ENCODE measurements around the gene GOLGA1.
A peak's percentile ranks its signal among the peaks of the same experiment; 100 is the strongest.
"Not testable (repeated sequence)": the region's sequence is repeated elsewhere in the genome, so short reads cannot be mapped to it uniquely, and the experiment has no call there.

Gene GOLGA1

DNA sequence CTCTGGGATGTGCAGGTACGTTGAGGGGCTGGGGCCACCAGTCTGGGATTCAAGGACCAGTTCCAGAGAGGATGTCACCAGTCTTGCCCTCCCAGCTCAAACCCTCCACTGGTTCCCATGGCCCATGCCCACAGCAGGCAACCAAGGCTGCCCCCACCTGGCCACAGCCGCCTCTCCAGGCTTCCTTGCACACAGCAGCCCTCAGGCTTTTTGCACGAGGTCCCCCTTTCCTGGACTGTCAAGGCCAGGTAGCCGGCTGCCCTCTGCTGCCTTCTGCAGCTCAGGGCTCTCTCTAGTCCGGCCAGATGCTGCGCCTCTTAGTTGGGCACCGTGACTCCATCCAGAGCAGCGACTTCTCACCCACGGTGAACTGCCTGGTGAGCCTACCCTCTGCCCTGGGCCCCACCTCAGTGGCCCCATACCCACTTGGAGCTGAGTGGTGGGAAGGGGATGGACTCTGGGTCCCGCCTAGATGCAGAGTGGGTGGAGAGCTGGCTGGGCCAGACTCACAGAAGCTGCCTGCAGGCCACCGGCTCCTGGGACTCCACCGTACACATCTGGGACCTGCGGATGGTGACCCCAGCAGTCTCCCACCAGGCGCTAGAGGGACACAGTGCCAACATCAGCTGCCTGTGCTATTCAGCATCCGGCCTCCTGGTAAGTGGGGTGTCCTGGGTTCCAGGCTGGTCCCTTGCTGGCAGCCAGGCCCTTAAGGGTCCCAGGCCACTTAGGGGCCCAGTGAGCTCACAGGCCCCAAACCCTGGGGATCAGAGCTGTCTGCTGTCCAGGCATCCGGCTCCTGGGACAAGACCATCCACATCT lies 84.7 kb downstream of the GOLGA1 start:
- no peak for DNase-seq

DNA sequence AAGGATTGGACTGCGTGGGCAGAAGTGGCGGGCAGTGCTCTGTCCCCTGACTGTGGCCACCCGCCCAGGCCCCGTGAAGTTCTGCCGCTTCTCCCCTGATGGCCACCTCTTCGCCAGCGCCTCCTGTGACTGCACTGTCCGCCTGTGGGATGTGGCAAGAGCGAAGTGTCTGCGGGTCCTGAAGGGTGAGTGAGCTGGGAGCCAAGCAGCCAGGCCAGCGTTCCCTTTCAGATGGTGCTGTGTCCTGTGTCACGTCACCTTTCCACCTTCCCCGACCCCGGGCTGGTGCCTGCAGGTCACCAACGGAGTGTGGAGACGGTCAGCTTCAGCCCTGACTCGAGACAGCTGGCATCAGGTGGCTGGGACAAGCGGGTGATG lies 85.3 kb downstream of the GOLGA1 start:
- no peak for DNase-seq

DNA sequence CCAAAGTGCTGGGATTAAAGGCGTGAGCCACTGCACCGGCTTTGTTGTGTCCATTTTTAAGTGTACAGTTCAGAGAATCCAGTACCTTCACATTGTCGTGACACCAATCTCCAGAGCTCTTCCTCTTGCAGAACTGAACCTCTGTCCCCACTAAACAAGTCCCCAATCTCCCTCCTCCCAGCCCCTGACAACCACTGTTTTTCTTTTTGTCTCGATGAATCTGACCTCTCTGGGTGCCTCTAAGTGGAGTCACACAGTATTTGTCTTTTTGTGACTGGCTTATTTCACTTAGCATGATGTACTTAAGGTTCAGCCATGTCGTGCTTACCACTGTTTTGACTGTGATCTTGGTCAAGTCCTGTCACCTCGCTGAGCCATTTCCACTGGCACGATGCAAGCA lies 86.1 kb downstream of the GOLGA1 start:
- DNase-seq, result no peak

DNA sequence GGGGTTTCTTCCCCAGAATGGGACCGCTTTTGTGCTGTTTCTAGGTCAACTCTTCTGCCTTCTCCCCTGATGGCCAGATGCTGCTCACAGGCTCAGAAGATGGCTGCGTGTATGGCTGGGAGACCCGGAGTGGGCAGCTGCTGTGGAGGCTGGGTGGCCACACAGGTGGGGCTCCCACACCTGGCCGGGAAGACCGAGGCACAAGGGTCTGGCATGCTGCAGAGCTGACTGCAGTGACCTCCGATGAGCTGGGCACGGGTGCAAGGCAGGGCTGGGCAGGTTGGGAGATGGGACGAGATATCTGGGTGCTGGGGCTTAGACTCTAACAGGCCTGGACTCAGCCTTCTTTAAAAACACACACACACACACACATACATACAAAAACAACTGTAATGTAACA lies 86.7 kb downstream of the GOLGA1 start:
- DNase-seq, result no peak

DNA sequence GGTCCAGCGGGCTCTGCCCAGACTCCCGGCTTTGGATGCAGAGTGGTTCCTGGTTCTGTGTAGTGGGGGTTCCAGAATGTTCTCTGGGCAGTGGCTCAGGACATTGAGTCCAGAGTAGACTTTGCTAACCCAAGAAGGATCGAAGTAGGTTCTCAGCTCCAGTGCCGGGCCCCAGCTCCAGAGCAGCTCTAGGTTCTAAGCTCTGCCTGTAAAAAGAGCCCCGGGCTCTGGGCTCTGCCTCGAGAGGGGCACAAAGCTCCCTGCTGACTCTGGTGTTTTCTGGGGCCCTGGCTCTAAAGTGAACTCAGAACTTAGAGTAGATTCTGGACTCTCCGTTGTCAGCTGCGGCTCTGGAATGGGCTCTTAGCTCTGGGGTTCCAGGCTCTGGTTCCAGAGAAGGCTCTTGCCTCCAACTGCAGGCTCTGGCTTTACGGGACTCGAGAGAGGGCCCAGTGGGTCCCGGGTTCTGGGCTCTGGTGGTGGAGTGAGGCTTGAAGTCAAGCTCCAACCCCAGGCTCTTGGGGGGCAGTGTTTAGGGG lies 87.2 kb downstream of the GOLGA1 start:
- DNase-seq, result no peak

DNA sequence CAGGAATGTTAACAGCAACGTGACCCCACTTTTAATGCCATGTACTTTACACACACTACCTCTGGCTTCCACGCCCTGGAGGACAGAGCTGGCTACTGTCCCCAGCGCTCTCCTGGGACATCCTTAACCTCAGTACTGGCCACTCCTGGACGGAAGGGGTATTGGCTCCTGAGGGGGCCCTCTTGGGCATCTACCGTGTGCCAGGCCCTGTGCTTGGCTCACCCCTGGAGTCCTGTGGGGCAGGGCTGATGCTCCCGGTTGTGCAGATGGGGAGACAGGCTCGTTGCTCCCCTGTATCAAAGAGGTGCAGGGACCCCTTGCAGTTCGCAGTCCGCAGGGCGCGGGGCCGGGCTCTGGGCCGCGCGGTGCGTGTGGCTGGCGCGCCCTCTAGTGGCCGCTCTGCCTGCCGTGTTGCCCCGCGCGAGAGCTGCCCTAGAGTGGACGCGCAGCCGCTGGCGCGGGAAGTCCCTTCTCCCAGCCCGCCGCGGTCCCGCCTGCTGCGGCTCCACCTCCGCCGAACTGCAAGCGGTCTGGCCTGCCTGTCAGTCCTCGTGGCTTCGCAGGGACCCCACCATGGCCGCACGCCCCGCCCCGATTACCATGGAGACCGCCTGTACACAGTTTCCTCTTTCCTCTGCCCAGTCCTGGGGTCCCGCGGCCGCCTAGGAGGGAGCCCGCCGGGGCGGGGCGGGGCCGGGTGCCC lies 87.9 kb downstream of the GOLGA1 start, which contains the start of gene WDR38:
Gene WDR38, plus strand, starts transcription at position 632 of the 703 bp plus-strand sequence. CDS start 72 bp downstream, outside the sequence.
- peak; percentile 23 for DNase-seq

DNA sequence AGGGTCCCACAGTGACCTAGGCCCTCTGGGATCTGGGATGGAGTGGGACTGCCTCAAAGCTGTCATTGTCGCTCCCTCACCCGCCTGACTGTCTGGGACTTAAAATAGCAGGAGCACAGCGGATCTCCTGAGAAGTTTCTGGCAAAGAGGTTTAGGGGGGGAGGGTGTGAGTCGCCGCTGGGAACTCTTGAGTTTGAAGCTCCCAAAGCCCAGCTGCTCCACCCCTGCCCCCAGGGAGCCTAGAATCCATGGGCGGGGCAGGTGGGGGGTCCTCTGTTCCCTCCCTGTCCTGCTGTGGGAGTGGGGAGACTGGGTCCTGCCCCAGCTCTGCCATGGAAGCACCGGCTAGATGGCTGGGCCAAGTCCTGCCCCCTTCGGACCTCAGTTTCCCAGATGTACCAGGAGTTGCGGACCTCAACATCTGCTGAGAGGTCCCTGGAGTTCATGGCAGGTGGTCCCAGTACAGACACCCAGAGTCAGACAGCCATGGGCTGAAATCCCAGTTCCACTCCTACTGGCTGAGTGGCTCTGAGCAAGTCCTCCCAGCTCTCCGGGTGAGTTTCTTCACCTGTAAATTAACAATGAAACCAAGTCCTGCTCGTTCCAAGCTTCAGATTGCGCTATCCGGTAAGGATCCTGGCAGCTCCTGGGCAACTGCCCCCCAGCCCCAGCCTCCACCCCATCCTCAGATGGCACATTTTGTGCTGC lies 88.6 kb downstream of the GOLGA1 start:
- DNase-seq, result no peak

DNA sequence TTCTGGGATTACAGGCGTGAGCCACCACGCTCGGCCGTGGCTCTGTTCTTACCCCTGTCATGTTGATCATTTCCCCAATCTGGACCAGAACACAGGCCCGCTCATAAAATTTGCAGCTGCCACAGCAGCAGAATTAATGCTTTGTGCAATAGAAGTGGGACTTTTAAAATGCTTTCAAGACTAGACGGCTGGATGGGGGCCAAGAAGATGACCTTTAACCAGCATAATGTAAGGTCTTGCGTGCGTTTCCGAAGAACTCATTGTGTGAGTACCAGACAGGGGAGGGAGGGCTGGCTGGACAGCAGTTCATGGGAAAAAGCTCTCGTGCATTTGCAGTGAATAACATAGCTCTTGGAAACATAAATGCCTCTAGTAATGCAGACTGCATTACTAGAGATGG lies 91.1 kb downstream of the GOLGA1 start:
- no peak for DNase-seq

DNA sequence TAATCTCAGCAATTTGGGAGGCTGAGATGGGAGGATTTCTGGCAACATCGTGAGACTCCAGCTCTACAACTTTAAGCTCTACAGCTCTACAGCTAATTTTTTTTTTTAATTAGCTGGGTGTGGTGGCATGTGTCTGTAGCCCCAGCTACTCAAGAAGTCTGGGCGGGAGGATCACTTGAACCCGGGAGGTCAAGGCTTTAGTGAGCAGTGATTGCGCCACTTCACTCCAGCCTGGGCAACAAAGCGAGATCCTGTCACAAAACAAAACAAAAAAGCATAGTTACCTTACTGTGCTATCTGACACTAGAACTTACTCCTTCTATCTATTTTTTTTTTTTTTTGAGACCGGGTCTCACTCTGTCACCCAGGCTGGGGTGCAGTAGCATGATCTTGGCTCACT lies 93.9 kb downstream of the GOLGA1 start:
- DNase-seq, result no peak

DNA sequence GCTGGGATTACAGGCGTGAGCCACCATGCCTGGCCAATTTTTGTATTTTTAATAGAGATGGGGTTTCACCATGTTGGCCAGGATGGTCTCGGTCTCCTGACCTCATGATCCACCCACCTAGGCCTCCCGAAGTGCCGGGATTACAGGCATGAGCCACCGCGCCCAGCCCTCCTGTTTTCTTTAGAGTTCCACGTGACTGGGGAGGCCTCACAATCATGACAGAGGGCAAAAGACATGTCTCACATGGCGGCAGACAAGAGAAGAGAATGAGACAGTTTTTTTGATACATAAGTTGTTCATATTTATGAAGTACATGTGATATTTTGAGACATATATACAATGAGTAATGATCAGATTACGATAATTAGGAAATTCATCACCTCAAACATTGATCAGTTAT lies 94.4 kb downstream of the GOLGA1 start:
- not testable (repeated sequence) for DNase-seq

DNA sequence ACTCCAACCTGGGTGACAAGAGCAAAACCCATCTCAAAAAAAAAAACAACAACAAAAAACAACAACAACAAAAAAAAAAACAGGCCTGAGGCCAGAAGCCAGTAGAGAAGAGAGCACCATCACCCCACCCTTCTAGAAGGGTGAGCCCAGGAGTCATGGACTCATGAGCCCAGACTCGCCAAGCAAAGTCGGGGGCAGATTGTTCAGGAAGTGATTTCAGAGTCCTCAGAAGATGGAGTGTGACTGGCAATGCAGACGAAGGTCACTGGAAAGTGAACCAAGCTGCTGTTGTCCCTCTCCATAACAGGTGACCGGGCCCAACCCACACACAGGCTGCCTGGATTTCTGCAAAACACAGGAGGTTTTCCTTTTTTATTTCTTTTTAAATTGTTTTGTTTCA lies 96.6 kb downstream of the GOLGA1 start:
- no peak for DNase-seq

DNA sequence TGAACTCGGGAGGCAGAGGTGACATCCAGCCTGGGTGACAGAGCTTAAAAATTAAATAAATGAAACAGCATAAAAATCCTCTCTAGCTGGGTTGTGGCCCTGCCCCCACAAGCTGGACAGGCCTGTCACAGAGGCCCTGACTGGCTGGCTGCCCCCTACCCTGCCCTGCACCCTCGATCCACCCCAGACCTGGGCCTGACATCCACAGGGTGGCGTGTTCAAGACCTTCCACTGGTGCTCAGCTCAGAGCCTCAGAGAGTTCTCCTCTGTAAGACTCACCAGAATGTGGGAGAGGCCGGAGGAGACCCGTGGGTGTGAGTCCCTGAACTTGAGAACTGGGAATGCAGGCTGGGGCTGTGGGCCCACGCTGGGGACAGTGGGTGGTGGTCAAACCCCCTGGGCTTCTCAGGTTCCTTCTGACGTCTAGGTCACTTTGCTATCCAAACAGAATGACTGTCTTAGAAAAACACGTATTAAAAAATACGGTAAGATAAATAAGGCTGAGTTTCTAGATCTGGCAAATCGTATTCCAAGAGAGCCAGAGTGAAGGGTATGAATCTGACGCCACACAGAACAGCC lies 97.3 kb downstream of the GOLGA1 start:
- no peak for DNase-seq

DNA sequence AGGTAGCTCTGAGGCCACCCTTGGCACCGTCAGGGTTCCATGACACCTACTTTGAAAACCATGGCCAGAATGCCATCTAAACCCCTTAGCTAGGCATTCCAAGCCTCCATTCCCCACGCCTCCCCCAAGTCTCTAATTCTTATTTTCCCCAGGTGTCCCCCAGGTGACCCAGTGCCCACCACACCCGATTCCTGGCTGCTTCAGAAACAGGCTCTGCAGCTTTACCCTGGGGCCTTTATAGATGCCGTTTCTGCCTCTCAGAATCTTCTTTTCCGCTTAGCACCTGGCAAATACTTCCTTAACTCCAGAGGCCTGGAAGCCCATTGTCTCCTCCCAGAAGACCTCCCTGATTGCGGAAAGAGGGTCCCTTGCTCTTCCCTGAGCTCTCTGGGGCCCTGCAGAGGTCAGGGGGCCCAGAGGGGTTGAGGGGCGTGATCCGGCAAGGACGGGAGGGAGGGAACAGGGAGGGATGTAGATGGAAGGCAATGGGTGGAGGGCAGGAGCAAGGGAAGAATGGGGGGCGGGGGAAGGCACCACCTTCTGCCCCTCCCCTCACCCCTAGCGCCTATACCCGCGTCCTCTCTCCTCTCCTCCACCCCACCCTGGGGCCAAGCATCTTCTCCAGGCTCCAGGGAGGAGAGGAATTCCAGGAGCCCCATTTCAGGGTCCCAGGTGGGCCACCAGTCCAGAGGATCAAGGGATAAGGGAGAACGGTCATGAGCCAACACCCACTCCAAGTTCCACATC lies 99.6 kb downstream of the GOLGA1 start:
- DNase-seq, result no peak

DNA sequence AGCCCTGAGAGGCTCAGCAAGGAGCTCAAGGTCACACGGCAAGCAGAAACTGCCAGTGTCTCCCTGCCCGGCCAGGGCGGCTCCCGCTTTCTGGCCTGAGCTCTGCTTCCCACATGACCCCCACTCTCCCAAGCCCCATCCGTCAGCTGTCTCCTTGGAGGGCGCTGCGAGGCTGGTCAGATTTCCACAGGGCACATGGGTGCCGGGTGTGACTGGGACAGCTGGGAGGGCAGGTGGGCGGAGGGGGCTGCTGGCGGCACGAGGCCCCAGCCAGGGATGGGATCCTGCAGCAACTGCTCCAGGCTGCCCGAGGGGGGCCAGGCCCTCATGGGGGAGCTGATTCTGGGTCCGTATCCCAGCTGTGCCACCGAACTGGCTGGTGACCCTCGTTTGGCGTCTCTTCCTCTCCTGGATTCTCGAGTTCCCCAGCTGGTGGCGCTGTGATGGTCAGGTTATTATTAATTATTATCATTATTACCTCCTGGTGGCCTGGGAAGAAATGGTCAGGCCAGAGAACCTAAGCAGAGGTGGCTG lies 100.5 kb downstream of the GOLGA1 start:
- DNase-seq, result no peak

DNA sequence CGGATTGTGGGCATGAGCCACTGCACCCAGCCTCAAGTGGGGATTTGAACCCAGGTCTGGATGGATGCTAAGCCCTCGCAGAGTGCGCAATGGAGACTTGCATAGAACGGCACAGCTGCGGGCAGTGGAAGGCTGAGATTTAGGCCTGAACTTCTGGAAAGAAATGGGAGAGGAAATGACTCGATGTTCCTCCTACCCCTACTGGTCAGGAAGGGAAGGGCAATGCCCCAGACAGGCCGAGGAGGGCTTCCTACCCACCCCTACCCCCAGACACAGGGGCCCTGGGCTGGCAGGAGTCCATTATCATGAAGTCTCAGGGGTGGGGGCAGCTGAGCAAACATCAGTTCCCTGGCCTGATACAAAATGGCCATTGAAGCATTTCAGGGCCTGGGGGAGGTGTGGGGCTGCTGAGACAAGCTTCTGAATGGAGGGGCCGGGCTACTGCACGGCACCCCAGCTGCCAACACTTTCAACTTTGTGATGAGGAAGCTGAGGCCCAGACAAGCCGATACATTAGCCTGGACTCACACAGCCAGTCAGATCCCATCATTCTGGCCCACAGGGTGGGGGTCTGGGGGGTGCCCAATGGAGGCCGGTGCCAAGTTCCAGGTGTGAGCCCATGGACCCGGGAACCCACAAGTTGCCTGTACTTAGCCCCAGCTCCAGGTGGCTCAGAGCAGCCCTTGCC lies 101.1 kb downstream of the GOLGA1 start:
- DNase-seq, result no peak

DNA sequence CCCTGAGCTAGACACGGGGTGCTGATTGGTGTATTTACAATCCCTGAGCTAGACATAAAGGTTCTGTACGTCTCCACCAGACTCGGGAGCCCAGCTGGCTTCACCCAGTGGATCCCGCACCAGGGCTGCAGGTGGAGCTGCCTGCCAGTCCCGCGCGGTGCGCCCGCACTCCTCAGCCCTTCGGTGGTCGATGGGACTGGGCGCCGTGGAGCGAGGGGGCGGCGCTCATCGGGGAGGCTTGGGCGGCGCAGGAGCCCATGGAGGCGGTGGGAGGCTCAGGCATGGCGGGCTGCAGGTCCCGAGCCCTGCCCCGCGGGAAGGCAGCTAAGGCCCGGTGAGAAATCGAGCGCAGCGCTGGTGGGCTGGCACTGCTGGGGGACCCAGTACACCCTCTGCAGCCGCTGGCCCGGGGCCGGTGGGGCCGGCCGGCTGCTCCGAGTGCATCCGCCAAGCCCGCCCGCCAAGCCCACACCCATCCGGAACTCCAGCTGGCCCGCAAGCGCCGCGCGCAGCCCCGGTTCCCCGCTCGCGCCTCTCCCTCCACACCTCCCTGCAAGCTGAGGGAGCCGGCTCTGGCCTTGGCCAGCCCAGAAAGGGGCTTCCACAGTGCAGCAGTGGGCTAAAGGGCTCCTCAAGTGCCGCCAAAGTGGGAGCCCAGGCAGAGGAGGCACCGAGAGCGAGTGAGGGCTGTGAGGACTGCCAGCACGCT lies 102.2 kb downstream of the GOLGA1 start:
- DNase-seq, result not testable (repeated sequence)

DNA sequence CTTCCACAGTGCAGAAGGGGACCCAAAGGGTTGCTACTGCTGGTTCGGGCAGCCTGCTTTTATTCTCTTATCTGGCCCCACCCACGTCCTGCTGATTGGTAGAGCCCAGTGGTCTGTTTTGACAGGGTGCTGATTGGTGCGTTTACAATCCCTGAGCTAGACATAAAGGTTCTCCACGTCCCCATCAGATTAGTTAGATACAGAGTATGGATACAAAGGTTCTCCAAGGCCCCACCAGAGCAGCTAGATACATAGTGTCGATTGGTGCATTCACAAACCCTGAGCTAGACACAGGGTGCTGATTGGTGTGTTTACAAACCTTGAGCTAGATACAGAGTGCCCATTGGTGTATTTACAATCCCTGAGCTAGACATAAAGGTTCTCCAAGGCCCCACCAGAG lies 102.8 kb downstream of the GOLGA1 start:
- DNase-seq, result not testable (repeated sequence)

DNA sequence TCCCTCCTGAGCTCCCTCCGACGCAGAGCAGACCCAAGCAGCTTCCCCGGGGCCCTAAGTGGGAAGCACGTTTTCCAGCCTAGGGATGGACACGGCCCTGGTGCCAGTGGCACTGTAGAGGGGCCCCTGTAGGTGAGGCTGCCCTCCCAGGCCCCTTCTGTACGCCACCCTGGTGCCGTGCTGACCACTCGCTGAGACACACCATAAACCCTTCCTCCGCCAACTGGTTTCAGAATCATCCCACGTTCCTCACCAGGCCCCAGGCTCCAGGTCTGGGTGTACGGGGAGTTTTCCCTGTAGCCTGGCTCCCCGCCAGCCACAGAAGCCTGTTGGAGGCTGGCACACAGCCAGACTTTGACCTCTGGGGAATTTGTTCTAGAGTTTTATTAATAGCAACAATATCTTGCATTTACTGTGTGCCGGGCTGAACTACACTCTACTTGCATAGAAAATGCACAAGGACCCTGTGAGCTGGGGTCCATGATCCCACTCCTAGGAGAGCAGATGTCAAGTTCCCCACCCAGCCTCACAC lies 105.8 kb downstream of the GOLGA1 start:
- DNase-seq, result no peak

DNA sequence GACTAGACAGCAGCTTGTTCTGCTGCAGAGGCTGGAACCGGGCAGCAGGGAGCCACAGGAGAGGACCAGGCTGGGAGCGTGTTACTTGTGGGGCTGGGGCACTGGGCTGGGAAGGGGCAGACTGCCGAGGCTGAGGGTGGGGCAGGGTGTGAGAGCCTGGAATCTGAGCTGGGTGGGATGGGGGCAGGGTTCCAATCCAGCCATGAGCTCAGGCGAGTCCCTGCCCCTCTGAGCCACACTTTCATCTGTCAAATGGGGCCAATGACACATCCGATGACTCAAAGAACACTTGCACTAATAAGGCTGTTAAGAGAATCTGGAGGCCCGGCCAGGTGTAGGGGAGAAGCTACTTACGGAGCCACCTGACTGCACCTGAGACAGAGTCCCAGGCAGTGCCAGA lies 106.3 kb downstream of the GOLGA1 start:
- DNase-seq, result no peak

DNA sequence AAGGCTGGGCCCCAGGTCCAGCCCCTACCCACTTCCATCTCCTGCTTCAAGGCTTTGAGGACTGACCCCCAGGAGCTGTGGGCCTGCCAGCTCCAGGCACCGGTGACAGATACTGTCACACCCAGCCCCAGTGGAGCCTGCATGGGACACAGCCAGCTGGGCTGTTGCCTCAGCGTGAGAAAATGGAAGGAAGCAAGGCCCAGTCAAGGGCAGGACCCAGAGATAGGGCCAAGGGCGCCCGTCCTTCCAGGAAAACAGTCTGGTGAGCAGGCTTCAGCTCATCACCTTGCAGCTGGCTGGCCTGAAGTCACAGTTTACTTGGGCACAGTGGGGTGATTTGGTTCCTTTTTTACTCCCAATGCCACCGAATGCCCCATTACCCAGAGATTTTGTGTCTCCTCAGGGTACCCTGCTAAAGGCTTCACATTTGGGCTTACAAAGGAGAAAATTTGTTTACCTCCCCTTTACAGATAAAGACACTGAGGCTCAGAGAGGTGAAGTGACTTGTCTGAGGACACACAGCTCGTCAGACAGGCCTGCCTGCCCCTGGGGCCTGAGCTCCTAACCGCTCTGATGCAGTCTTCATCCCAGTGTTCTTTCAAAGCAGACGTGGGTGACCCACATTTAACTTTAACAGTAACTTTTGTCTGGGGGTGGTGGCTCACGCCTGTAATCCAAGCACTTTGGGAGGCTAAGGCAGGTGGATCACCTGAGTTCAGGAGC lies 109.1 kb downstream of the GOLGA1 start:
- no peak for DNase-seq
